CD4-positive, alpha-beta T cell treated with Interleukin-10 for 1 hour (primary cell): ENCODE data around the gene OR2AP1.
"Not testable (repeated sequence)": the region's sequence is repeated elsewhere in the genome, so short reads cannot be mapped to it uniquely, and the experiment has no call there.

Experiments used
- DNase-seq: peaks from one replicate; pipeline ENCODE4 v3.0.0-alpha.2; 2020

OR2AP1 gene

DNA sequence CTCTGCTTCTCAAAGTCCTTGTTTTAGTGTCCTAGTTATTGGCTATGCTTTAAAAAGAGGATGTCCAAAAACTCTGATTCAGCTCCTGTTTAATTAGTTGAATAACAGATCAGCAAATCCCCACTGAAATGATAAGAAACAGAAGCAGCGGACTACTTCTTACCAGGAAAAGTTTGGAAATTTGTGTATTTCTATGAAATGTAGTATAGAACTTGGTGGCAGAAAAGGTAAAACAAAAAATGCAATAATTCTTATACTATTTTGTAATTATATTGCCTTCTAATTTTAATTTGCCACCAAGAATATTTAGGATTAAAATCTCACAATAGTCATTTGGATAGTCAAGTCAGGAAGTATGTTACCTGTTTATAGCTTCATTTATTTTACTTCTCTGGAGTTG is at the start of gene OR2AP1:
Gene OR2AP1 (plus strand): TSS at position 301 of the 400 bp plus-strand sequence. CDS start 1,947 bp downstream, outside the sequence.
- DNase-seq: no peak

GRCh38 chr12:55548235-55548634 is 24.0 kb upstream of the OR2AP1 start:
- DNase-seq: not testable (repeated sequence)

DNA sequence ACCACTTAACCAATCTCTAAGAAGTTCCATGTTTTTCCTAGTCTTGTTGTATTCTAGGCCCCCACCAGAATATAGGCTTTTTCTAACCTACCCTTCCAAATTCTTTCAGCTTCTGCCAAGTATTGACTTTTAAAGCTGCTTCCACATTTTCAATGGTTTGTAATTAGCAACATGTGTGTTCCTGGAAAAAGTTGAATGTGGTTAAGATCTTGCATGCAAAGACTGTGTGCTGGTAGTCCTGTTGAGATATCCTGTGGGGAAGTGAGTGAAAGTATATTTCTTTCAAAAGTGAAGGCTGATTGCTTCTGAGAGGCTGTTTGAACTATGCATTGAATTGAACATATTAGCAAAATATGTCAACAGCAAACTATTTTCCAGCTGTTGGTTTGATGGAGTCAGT is 23.5 kb upstream of the OR2AP1 start:
- DNase-seq: no peak

DNA sequence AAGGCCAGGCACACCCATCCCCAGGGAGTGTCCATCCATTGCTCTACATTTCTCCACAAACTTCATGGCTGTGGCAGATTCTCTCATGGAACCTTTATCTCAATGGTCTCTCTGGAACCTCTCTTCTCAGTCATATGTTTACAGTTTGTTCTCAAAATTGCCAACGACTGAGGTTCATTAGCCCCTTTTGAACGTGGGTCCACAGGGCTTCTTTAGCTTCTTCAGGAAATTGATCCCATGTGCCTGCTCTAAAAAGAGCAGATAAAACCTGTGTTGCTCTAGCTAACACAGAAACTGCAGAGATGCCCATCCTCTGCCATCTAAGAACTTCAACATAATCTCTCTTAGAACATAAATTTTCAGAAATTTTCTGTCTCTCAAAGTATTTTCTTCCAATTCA is 23.0 kb upstream of the OR2AP1 start, which contains the start of gene OR6C4:
Gene OR6C4 (plus strand): TSS at position 301 of the 400 bp plus-strand sequence. CDS start 1,625 bp downstream, outside the sequence.
- DNase-seq: no peak

GRCh38 chr12:55554296-55554695 is 18.0 kb upstream of the OR2AP1 start:
- no peak for DNase-seq

GRCh38 chr12:55570060-55570459 is 2.2 kb upstream of the OR2AP1 start:
- not testable (repeated sequence) for DNase-seq

GRCh38 chr12:55570689-55571088 is 1.6 kb upstream of the OR2AP1 start:
- not testable (repeated sequence) for DNase-seq

DNA sequence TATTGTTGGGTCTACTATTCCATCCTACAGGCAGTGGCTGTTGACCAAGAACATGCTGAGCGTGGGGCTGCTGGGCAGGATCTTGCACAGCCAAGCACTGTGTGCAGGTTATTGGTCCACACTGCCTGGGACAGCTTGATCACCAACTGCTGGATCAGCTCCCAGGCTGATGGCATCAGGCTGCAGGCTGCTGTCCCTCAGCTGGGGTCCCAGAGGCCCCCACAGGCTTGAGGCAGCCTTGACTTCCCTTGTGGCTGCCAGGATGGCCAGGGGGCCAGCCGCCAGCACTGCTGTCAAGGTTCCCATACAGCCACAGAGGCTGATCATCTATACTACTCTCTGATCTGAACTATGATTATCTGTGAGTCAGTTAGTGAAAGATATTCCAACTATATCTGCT is 9.8 kb downstream of the OR2AP1 start:
- no peak for DNase-seq

DNA sequence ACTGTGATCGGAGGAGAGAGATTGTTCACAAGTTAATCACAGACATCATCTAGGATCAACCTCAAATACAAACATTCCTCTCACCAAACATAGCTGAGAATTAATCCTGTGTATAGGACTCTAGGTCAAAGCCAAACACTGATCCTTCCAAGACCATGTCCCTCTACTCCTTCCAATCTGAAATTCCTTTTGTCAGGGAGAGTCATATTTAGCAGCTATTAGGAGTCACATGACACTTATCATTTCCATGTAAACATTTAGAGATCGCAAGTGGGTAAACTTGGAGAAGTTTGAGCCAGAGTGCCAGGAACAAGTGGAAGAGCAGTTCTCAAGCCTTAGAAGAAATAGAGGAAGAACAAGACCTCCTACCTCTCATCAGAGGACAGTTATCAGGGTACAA is 13.5 kb downstream of the OR2AP1 start:
- DNase-seq: no peak

GRCh38 chr12:55590152-55590551 is 17.9 kb downstream of the OR2AP1 start:
- DNase-seq: not testable (repeated sequence)

GRCh38 chr12:55607821-55608594 is 35.7 kb downstream of the OR2AP1 start:
- no peak for DNase-seq

DNA sequence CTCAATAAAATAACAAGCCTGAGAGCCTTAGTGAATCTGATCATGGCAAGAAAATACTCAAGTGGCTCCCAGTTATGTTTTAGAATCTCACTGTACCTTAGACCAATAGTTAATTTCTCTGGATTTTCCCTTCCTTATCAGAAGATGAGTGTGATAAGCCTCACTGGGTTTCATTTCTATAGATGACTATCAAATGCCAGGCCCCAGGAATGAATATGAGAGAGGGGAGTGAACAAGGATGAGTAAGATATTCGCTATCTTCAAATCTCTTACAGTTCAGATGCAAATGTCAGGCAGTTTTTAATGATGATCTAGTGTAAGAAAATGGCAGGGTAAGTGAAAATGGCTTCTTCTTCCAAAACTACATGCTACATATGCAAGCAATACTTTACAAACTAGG is 38.3 kb downstream of the OR2AP1 start:
- no peak for DNase-seq

GRCh38 chr12:55612646-55613045 is 40.4 kb downstream of the OR2AP1 start:
- DNase-seq: no peak

GRCh38 chr12:55614764-55615163 is 42.5 kb downstream of the OR2AP1 start:
- DNase-seq: no peak

DNA sequence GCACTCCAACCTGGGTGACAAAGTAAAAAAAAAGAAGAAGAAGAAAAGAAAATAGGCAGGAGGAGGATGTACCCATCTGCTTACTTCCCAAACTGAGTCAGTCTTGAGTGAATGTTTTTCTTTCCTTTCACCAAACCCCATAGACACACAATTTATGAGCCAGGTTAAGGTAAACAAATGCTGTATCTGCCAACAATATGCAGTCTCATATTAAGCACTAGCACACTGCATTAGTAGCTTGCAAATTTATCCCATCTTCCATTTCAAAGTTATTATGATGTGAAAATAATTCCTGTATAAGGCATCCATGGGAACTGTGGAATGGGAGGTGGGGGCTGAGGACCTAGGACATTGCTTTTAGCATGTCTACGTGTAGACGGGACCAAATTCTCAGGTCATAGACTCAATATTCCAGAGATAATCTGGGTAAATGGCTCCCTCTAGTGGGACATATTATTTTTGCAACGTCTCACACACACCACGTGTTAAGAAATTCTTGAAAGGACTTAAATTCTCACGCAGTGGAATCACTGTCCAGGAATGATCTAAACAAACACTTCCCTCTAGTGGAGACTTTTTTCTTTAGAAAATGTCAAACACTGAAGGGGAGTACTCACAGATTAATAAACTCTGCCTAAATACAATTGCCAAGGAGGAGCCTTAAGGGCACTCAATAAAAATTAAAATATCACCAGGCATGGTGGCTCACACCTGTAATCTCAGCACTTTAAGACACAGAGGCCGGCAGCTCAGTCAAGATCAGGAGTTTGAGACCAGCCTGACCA is 47.3 kb downstream of the OR2AP1 start:
- peak; percentile 80 for DNase-seq

DNA sequence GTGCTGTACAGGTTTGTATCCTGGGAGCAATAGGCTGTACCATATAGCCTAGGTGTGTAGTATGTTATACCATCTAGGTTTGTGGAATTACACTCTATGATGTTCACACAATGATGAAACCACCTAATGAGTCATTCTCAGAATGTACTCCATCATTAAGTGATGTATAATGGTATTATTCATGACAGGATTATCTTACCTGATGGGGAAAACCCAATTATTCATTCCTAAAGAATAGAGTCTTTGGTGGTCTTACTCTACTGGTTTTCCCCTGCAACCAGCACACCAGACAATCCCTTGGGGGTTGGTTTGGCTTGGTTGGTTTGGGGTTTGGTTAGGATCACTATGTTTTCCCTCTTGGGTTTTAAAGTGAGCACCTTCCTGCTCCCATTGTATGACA is 51.8 kb downstream of the OR2AP1 start:
- DNase-seq: no peak
